Measurements from ENCODE around the gene TRIM31. TPM values are rescaled to one million over a fixed set of nuclear protein-coding genes. Genes with fewer than 3 reads are reported as not detected.

TRIM31 gene
- total and polyA plus RNA-seq, 2 donors (not counting 3 experiments of a cell fraction or from before 2014, with no cell fraction given) = not detected

- Histone ChIP-seq H3K4me1 (ENCODE audit: control insufficient read depth, extremely low read depth, insufficient read depth, low read length) (peaks cover 8% of the 10 kb centered on the region), H3K27ac (ENCODE audit: insufficient read depth, low read depth, low read length) (no peak overlapping the region), H3K9me3 (replicated peaks; ENCODE audit: control insufficient read depth, insufficient read depth, low read length) (no peaks in the 10 kb centered on the region), H3K79me2 (ENCODE audit: control insufficient read depth, insufficient read depth, low read length) (no peaks in the 10 kb centered on the region), H3K9ac (replicated peaks; ENCODE audit: extremely low read depth, insufficient read depth, low read length) (no peak overlapping the region), H3K36me3 (ENCODE audit: control insufficient read depth in 2 of 2, extremely low read depth in 1 of 2, insufficient read depth in 2 of 2, low read length in 2 of 2) (no peaks in the 10 kb centered on the region), H2AFZ (ENCODE audit: low read depth, low read length) (no peak overlapping the region), H3K4me3 (replicated peaks in 1 of 3; ENCODE audit: insufficient read depth in 1 of 3, low read depth in 1 of 3, low read length in 3 of 3) (no peak overlapping the region), H3K27me3 (ENCODE audit: control insufficient read depth in 2 of 2, insufficient read depth in 2 of 2, low read length in 2 of 2) (peaks cover 0 to 5% of the 10 kb centered on the region in 2 experiments), H4K20me1 (replicated peaks; ENCODE audit: control insufficient read depth, extremely low read depth, insufficient read depth, low read length) (no peaks in the 10 kb centered on the region), H3K9me1 (replicated peaks; ENCODE audit: control insufficient read depth, extremely low read depth, insufficient read depth, low read length) (no peaks in the 10 kb centered on the region), H3K4me2 (ENCODE audit: insufficient read depth, low read length) (peak overlapping the region; percentile 46)
- FAIRE-seq (no peak), DNase-seq (ENCODE audit: low read depth, low spot score) (no peak)
- no peak for TF ChIP-seq MYC (IDR thresholded peaks at IDR 0.05; ENCODE audit: low read depth, low read length)
- no peak for TF ChIP-seq JUN (IDR thresholded peaks at IDR 0.05; ENCODE audit: borderline replicate concordance, insufficient read depth, insufficient read length, low read depth)
- no peak for TF ChIP-seq MAX (IDR thresholded peaks at IDR 0.05; ENCODE audit: insufficient read depth, insufficient read length)
- TF ChIP-seq EZH2 (IDR thresholded peaks at IDR 0.05; ENCODE audit: borderline replicate concordance, low read depth, low read length, severe bottlenecking) = no peak
- TF ChIP-seq POLR2AphosphoS5 (IDR thresholded peaks at IDR 0.05; ENCODE audit: insufficient read depth, low read depth, low read length) = no peak
- no peak for TF ChIP-seq GATA2 (IDR thresholded peaks at IDR 0.05; ENCODE audit: insufficient read depth, insufficient read length, low read depth, low read length)
- no peak for TF ChIP-seq POLR2A (IDR thresholded peaks at IDR 0.05; ENCODE audit: low read depth, low read length)
- no peak for TF ChIP-seq CTCF (IDR thresholded peaks at IDR 0.05; ENCODE audit: extremely low read depth in 1 of 2, insufficient read depth in 1 of 2, low read depth in 1 of 2, low read length in 2 of 2)
- TF ChIP-seq FOS (IDR thresholded peaks at IDR 0.05; ENCODE audit: borderline replicate concordance, insufficient read depth, low read length) = no peak
- intact Hi-C loops (cut with micrococcal nuclease) (no loop called here), dilution Hi-C loops (cut with MboI; ENCODE audit: extremely low pct_ligation_motif_present, low sequenced_read_pairs) (no loop called here)
- BruUV-seq (replicated peaks) = no TSS peak
- POLR2A ChIA-PET = no interaction called here
- CTCF ChIA-PET = interaction anchor here (0.8 kb wide), 1 partner anchor 54 kb away, joined by 5 read pairs; no protein-coding TSS in a partner anchor
These were observed 43.9 kb upstream of the TRIM31 start for GRCh38 chr6:30156774-30157173.

Measured in endothelial cell of umbilical vein (primary cell).